Keratinocyte (primary cell): ENCODE data around the gene ECHS1.
"Not testable (repeated sequence)": the region's sequence is repeated elsewhere in the genome, so short reads cannot be mapped to it uniquely, and the experiment has no call there.

Experiments
- EZH2 ChIP-seq: IDR thresholded peaks from one replicate; pipeline ENCODE4 v1.6.1; 2012; ENCODE audit warnings: inconsistent platforms, mild to moderate bottlenecking, low read length, moderate library complexity
- TF ChIP-seq, protein P1 (sequence below), 3 experiments: IDR thresholded peaks in 1 of 3; conservative IDR thresholded peaks in 1 of 3; optimal IDR thresholded peaks in 1 of 3; 2 replicates in 2 of 3; 3 replicates in 1 of 3; pipeline versions ENCODE3 to v1.5.1; 2011; ENCODE audit warnings: low read length in 3 of 3, mild to moderate bottlenecking in 3 of 3, moderate library complexity in 2 of 3, control low read depth in 1 of 3, inconsistent platforms in 1 of 3; ENCODE audit not compliant: insufficient read depth in 2 of 3; ENCODE audit errors: extremely low read depth in 1 of 3

GRCh38 chr10:133386951-133387350, 13.8 kb upstream of the ECHS1 start:
- TF ChIP-seq EZH2, result not testable (repeated sequence)
- TF ChIP-seq, protein P1, sequence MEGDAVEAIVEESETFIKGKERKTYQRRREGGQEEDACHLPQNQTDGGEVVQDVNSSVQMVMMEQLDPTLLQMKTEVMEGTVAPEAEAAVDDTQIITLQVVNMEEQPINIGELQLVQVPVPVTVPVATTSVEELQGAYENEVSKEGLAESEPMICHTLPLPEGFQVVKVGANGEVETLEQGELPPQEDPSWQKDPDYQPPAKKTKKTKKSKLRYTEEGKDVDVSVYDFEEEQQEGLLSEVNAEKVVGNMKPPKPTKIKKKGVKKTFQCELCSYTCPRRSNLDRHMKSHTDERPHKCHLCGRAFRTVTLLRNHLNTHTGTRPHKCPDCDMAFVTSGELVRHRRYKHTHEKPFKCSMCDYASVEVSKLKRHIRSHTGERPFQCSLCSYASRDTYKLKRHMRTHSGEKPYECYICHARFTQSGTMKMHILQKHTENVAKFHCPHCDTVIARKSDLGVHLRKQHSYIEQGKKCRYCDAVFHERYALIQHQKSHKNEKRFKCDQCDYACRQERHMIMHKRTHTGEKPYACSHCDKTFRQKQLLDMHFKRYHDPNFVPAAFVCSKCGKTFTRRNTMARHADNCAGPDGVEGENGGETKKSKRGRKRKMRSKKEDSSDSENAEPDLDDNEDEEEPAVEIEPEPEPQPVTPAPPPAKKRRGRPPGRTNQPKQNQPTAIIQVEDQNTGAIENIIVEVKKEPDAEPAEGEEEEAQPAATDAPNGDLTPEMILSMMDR (optimal IDR thresholded peaks at IDR 0.05 in 1 of 3, IDR thresholded peaks at IDR 0.05 in 1 of 3, conservative IDR thresholded peaks at IDR 0.05 in 1 of 3; ENCODE audit: extremely low read depth in 1 of 3, insufficient read depth in 2 of 3, low read length in 3 of 3), result not testable (repeated sequence)
